ENCODE data around the gene ZBTB18.

ZBTB18 gene

DNA sequence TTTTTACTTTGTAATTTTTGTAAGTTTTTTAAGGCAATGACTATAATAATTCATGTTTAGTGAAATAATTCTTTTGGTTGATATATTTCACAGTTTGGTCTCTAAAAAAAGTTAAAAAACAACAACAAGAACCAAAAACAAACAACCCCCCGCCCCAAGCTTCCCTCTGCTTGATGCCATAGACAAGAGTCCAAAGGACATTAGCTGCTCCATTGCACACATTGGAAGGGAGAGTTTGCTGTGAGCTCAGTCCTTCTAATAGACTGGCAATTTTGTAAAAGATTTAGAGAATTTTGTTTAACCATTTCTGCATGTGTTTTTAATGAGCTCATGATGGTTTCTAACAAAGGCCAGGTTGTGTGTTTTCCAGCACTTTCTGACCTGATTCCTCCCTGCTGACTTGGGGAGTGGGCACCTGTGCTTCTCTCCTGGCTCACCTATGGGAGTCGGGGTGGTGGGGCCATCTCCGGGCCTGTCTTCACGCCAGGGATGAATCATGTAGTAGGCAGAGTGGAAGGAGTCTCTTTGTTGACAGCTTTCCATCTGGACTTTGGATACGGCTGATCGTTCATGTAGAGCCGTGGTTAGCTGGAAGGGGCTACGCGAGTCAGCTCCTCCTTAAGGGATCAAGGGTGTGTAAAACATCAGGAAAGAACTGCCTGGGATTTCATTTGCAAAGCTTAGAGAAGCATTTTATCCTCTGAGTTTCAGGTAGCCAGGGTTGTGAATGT is 14.1 kb downstream of the ZBTB18 start:
- in situ Hi-C loops (cut with HindIII; ENCODE audit: low sequenced_read_pairs) = no loop called here
- DNase-seq (ENCODE audit: low read depth, low spot score) = no peak
- TF ChIP-seq, protein P1, sequence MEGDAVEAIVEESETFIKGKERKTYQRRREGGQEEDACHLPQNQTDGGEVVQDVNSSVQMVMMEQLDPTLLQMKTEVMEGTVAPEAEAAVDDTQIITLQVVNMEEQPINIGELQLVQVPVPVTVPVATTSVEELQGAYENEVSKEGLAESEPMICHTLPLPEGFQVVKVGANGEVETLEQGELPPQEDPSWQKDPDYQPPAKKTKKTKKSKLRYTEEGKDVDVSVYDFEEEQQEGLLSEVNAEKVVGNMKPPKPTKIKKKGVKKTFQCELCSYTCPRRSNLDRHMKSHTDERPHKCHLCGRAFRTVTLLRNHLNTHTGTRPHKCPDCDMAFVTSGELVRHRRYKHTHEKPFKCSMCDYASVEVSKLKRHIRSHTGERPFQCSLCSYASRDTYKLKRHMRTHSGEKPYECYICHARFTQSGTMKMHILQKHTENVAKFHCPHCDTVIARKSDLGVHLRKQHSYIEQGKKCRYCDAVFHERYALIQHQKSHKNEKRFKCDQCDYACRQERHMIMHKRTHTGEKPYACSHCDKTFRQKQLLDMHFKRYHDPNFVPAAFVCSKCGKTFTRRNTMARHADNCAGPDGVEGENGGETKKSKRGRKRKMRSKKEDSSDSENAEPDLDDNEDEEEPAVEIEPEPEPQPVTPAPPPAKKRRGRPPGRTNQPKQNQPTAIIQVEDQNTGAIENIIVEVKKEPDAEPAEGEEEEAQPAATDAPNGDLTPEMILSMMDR (IDR thresholded peaks at IDR 0.05; ENCODE audit: low read depth, low read length) = no peak
- no peak overlapping the region for H3K4me3 ChIP-seq (ENCODE audit: low read depth, low read length)

DNA sequence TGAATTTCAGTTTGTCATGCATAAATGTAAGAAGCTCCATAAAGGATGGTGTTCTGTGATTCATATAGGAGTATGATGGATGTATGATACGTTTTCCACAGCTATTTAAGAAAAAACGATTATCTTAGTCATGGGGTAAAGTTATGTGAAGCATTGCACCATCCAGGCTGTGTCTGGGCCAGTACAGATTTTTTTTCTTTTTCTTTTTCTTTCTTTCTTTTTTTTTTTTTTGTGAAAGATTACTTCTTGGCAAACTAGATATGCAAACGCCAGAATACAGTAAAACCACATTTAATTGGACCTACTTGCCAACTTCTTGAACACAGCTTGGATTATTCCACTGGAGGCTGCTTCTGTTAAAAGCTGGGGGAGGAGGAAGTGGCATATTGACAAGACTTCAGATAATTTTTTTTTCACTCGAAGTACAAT is 14.9 kb downstream of the ZBTB18 start:
- TF ChIP-seq, protein P1 (IDR thresholded peaks at IDR 0.05; ENCODE audit: low read depth, low read length) = no peak
- H3K4me3 ChIP-seq (ENCODE audit: low read depth, low read length) = no peak overlapping the region
- DNase-seq (ENCODE audit: low read depth, low spot score) = peak; percentile 53
- in situ Hi-C loops (cut with HindIII; ENCODE audit: low sequenced_read_pairs) = no loop called here

DNA sequence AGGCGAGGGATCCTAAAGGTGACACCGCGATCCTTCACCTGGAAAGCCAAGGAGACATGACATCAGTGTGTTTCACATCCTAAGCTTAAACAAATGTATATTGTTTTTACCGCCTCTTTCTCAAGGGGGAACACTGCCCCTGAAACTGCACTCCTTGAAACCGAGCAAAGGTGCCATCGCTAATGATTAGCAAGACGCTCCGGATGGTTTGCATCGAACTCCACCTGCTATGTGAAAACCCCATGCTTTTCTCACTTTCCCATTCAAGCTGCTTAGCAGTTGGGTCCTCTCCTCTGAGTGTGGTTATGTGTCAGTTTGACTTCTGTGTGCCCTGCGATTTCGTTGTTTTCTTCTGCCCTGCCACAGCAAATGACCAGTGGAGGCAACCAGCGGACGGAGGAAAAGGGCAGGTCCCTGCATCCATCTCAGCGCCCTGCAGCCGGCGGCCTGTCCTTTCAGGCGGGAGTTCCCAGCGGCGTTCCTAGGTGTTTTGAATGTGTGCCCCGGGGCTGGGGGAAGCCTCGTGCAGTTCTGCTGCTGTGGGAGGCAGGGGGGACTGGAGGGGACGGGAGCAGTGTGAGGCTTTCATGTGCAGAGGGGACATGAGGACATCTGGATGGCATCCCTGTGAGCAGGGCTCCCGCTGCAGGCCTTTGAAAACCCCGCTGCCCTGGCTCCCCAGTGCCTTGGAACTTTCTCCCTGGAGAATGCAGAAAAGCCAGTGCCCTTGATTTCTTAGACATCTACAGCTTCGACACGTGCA is 16.1 kb downstream of the ZBTB18 start:
- in situ Hi-C loops (cut with HindIII; ENCODE audit: low sequenced_read_pairs) = no loop called here
- TF ChIP-seq, protein P1 (IDR thresholded peaks at IDR 0.05; ENCODE audit: low read depth, low read length) = no peak
- no peak for DNase-seq (ENCODE audit: low read depth, low spot score)
- H3K4me3 ChIP-seq (ENCODE audit: low read depth, low read length) = no peak overlapping the region

DNA sequence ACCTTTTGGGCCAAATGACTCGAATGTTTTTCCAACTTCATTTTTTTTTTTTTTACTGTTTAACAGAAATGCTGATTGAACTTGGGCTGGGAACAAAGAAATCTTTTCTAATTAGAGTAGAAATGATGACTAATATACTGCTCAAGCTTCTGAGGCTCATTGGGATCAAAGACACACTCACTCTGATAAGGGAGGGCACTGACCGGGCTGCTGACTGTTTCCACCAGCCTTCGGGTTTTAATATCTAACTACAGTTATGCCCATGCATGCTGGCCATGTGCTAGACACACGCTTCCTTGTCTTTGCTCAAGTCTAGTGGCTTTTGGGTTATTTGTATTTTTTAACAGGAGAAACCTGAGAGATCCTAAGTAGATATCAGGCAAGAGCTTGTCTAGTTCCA is 16.8 kb downstream of the ZBTB18 start:
- TF ChIP-seq, protein P1 (IDR thresholded peaks at IDR 0.05; ENCODE audit: low read depth, low read length) = no peak
- H3K4me3 ChIP-seq (ENCODE audit: low read depth, low read length) = no peak overlapping the region
- in situ Hi-C loops (cut with HindIII; ENCODE audit: low sequenced_read_pairs) = no loop called here
- DNase-seq (ENCODE audit: low read depth, low spot score) = no peak

DNA sequence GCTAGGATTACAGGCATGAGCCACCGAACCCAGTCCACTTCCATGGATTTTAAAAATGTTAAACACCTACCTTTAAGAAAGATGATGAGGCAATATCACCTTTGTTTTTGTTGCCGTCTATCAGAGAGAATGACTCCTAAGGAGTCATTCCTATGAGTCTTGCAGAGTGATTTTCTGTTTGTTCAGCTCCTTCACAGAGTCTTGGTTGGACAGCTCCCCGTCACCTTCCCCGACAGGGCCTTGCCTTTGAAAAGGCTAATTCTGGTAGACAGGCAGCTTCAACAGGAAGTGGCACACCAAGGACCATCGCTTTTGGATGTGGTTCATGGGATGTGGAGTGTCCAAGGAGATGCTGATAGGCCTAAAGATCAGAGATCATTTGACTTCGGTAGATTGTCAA is 17.5 kb downstream of the ZBTB18 start:
- in situ Hi-C loops (cut with HindIII; ENCODE audit: low sequenced_read_pairs) = no loop called here
- TF ChIP-seq, protein P1 (IDR thresholded peaks at IDR 0.05; ENCODE audit: low read depth, low read length) = no peak
- DNase-seq (ENCODE audit: low read depth, low spot score) = no peak
- H3K4me3 ChIP-seq (ENCODE audit: low read depth, low read length) = no peak overlapping the region

DNA sequence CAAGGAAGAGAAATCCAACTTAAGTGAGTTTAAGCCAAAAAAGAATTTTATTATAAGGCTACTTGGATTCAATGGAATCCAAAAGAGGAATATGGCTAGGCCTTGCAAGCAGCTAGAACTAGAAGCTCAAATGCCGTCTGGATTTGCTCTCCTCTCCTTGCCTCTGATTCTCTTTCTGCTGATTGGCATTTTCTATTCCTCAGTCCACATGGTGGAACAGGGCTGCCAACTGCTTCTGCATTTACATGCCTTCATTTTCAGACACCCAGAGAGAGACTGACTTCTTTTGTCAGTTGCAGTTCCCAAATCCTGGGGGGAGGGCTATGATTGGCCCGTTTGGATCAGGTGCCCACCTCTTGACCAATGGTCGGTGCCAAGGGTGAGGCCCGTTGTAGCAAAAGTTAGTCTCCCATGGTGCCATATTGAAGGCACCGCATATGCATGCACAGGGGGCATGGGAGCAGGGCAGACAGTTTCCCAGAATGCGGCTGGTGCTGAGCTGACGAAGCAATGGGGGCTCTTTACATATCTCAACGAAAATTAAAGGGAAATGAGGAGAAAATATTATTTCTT is 18.3 kb downstream of the ZBTB18 start:
- H3K4me3 ChIP-seq (ENCODE audit: low read depth, low read length) = no peak overlapping the region
- in situ Hi-C loops (cut with HindIII; ENCODE audit: low sequenced_read_pairs) = no loop called here
- TF ChIP-seq, protein P1 (IDR thresholded peaks at IDR 0.05; ENCODE audit: low read depth, low read length) = no peak

More for the DNA sequence above, 18.3 kb downstream of the ZBTB18 start:
- no peak for DNase-seq (ENCODE audit: low read depth, low spot score)

Data from astrocyte of the spinal cord (primary cell).